GM23338 (cell line): ENCODE measurements around the gene TWF2. TPM values are rescaled to one million over a fixed set of nuclear protein-coding genes. Genes with fewer than 3 reads are reported as not detected.
A peak's percentile ranks its signal among the peaks of the same experiment; 100 is the strongest.
"Not testable (repeated sequence)": the region's sequence is repeated elsewhere in the genome, so short reads cannot be mapped to it uniquely, and the experiment has no call there.

ENCODE experiments used
- ATAC-seq: fragments of 200-7000 bp; cut with Tn5 transposase; 3 replicates; pipeline ENCODE4 v1.9.1; 2020
- DNase-seq: peaks from one replicate; pipeline ENCODE4 v3.0.0-alpha.2; 2015; ENCODE audit warnings: low spot score
- H2AFZ ChIP-seq: fragments of 200-600 bp; sonication (generic); 2 replicates; pipeline ENCODE4 v1.8.0; 2016; ENCODE audit warnings: antibody characterized with exemption, mild to moderate bottlenecking, moderate library complexity
- H3F3A ChIP-seq: fragments of 200-600 bp; sonication (generic); replicated peaks from 2 replicates; pipeline ENCODE4 v1.8.0; 2017; ENCODE audit warnings: antibody characterized with exemption, mixed run types, low read depth
- H3K27ac ChIP-seq: fragments of 200-600 bp; sonication (generic); 2 replicates; pipeline ENCODE4 v1.6.1; 2016; ENCODE audit warnings: low read depth
- H3K27me3 ChIP-seq: fragments of 200-600 bp; sonication (generic); 2 replicates; pipeline ENCODE4 v1.8.0; 2016; ENCODE audit warnings: mild to moderate bottlenecking, mixed run types, moderate library complexity; ENCODE audit not compliant: insufficient read depth
- H3K36me3 ChIP-seq: fragments of 200-600 bp; sonication (generic); 2 replicates; pipeline ENCODE4 v1.8.0; 2016; ENCODE audit warnings: mild to moderate bottlenecking; ENCODE audit not compliant: insufficient read depth
- H3K4me1 ChIP-seq: fragments of 200-600 bp; sonication (generic); 2 replicates; pipeline ENCODE4 v1.8.0; 2016; ENCODE audit warnings: mild to moderate bottlenecking, moderate library complexity; ENCODE audit not compliant: insufficient read depth
- H3K4me2 ChIP-seq: fragments of 200-600 bp; sonication (generic); 2 replicates; pipeline ENCODE4 v1.7.1; 2017; ENCODE audit warnings: mixed run types
- H3K4me3 ChIP-seq: fragments of 200-600 bp; sonication (generic); 2 replicates; pipeline ENCODE4 v1.6.1; 2016; ENCODE audit warnings: mixed run types
- H3K79me2 ChIP-seq: fragments of 200-600 bp; sonication (generic); replicated peaks from 2 replicates; pipeline ENCODE4 v1.8.0; 2017; ENCODE audit warnings: mild to moderate bottlenecking; ENCODE audit not compliant: insufficient read depth
- H3K9me2 ChIP-seq: fragments of 200-600 bp; sonication (generic); 2 replicates; pipeline ENCODE4 v1.8.0; 2017; ENCODE audit not compliant: insufficient read depth
- H4K20me1 ChIP-seq: fragments of 200-600 bp; sonication (generic); replicated peaks from 2 replicates; pipeline ENCODE4 v1.8.0; 2017; ENCODE audit warnings: mild to moderate bottlenecking; ENCODE audit not compliant: insufficient read depth
- H3K27ac Mint-ChIP-seq: 2 replicates; pipeline ENCODE4 v1.8.0; 2020; ENCODE audit warnings: inconsistent platforms, mild to moderate bottlenecking, moderate library complexity, mixed read lengths
- H3K27me3 Mint-ChIP-seq: 3 replicates; pipeline ENCODE4 v1.8.0; 2022; ENCODE audit warnings: low read depth, mild to moderate bottlenecking, moderate library complexity, mixed read lengths, inconsistent platforms; ENCODE audit not compliant: insufficient read depth, poor library complexity
- H3K36me3 Mint-ChIP-seq: 3 replicates; pipeline ENCODE4 v1.8.0; 2021; ENCODE audit warnings: low read depth, mild to moderate bottlenecking, inconsistent platforms, moderate library complexity, mixed read lengths
- H3K4me1 Mint-ChIP-seq: 3 replicates; pipeline ENCODE4 v1.8.0; 2020; ENCODE audit warnings: mild to moderate bottlenecking, inconsistent platforms, mixed read lengths
- H3K4me3 Mint-ChIP-seq: 3 replicates; pipeline ENCODE4 v1.8.0; 2021; ENCODE audit warnings: moderate library complexity, mild to moderate bottlenecking, inconsistent platforms, mixed read lengths
- H3K9me3 Mint-ChIP-seq: 3 replicates; pipeline ENCODE4 v1.8.0; 2020; ENCODE audit warnings: moderate library complexity, mild to moderate bottlenecking, inconsistent platforms, mixed read lengths
- EZH2phosphoT487 ChIP-seq: fragments of 200-600 bp; sonication (generic); IDR thresholded peaks from one replicate; pipeline ENCODE4 v1.8.1; 2018; ENCODE audit warnings: antibody characterized with exemption; ENCODE audit not compliant: unreplicated experiment
- JUNB ChIP-seq: IDR thresholded peaks from one replicate; pipeline ENCODE4 v1.6.1; 2016; ENCODE audit warnings: antibody characterized with exemption; ENCODE audit not compliant: unreplicated experiment
- REST ChIP-seq: IDR thresholded peaks from one replicate; pipeline ENCODE4 v1.6.1; 2018; ENCODE audit warnings: antibody characterized with exemption; ENCODE audit not compliant: unreplicated experiment
- STAT1 ChIP-seq: IDR thresholded peaks from one replicate; pipeline ENCODE4 v1.6.1; 2016; ENCODE audit warnings: antibody characterized with exemption; ENCODE audit not compliant: unreplicated experiment
- ZNF114 ChIP-seq: fragments of 250-450 bp; sonication (Bioruptor Pico); IDR thresholded peaks from 2 replicates; pipeline ENCODE4 v1.5.0; 2020; ENCODE audit warnings: mild to moderate bottlenecking, moderate library complexity
- ZNF462 ChIP-seq: fragments of 250-450 bp; sonication (Bioruptor Pico); IDR thresholded peaks from 2 replicates; pipeline ENCODE4 v1.5.0; 2020; ENCODE audit warnings: mild to moderate bottlenecking, moderate library complexity
- polyA plus RNA-seq: library from polyadenylated mRNA; unstranded; fragments of >200 nt; fragmentation: Nextera tagmentation; extraction: Ambion mirVana; gene quantifications from 2 replicates; pipeline ENCODE4 v1.2.1, GENCODE V29; 2016
- total RNA-seq: library from RNA; depleted of rRNA; stranded (reverse); fragments of >200 nt; shearing (Covaris generic); gene quantifications from 2 replicates; pipeline ENCODE4 v1.2.3, GENCODE V29; 2014

TWF2 gene
- total and polyA plus RNA-seq, 2 experiments from 2014 or later = 38.9 to 120 TPM

- TF ChIP-seq ZNF462 (no peak), JUNB (no peak), STAT1 (no peak), ZNF114 (CRISPR knock-in tag) (no peak), REST (no peak), EZH2phosphoT487 (no peak)
Observed at GRCh38 chr3:52272831-52273230, 33.9 kb upstream of the TWF2 start (continued).

GRCh38 chr3:52272172-52272571 is 33.2 kb upstream of the TWF2 start:
- not testable (repeated sequence) for DNase-seq, H3K27ac Mint-ChIP-seq, H3K9me2 ChIP-seq, H3K27me3 ChIP-seq, H3K9me3 Mint-ChIP-seq, H3K27me3 Mint-ChIP-seq, H2AFZ ChIP-seq, ATAC-seq, H3K4me3 ChIP-seq, H3K4me2 ChIP-seq, H3K4me3 Mint-ChIP-seq
- Histone ChIP-seq H3K79me2 (peaks cover 98% of the 10 kb centered on the region), H3F3A (peaks cover 11% of the 10 kb centered on the region; the same call in 1 of the 2 replicates), H3K36me3 (peaks cover 32% of the 10 kb centered on the region), H3K4me1 (peaks cover 14% of the 10 kb centered on the region), H3K27ac (peak overlapping the region; percentile 77), H4K20me1 (peaks cover 85% of the 10 kb centered on the region)
- Mint-ChIP-seq H3K4me1 (peaks cover 13% of the 10 kb centered on the region), H3K36me3 (peaks cover 66% of the 10 kb centered on the region)
